HCT116 (cell line): ENCODE data around the gene GFPT2. TPM values are rescaled to one million over a fixed set of nuclear protein-coding genes. Genes with fewer than 3 reads are reported as not detected.

Source experiments
- ATAC-seq: fragments of 200-7000 bp; cut with Tn5 transposase; 2 replicates; pipeline ENCODE4 v1.9.1; 2020; ENCODE audit warnings: mild to moderate bottlenecking, moderate library complexity
- BruUV-seq: library from RNA; stranded (reverse); fragments of 400-500 nt; replicated peaks from 2 replicates; lab custom pipeline; 2021; lab: Mats Ljungman, UMichigan
- CTCF ChIA-PET: fragments of 300-600 bp; sonication (Branson Sonifier 250); formaldehyde crosslinking; loops from one replicate; lab custom pipeline; 2021; ENCODE audit warnings: antibody characterized with exemption; lab: Charles Lee
- POLR2A ChIA-PET: fragments of 300-600, 350-600 bp; sonication (Branson Sonifier 250); formaldehyde crosslinking; loops from one replicate; lab custom pipeline; 2021; ENCODE audit warnings: antibody characterized with exemption; lab: Charles Lee
- RAD21 ChIA-PET, 2 experiments: fragments of 300-600 bp; sonication (Branson Sonifier 250); formaldehyde crosslinking; loops; one replicate each; lab custom pipeline; 2023; ENCODE audit warnings: low total read pairs in 2 of 2; ENCODE audit not compliant: uncharacterized antibody in 2 of 2, unreplicated experiment in 2 of 2, low non-redundant PET in 1 of 2; lab: Charles Lee
- DNase-seq: peaks from one replicate; pipeline ENCODE4 v3.0.0-alpha.2; 2010; ENCODE audit warnings: low read depth, low spot score
- H2AFZ ChIP-seq: fragments of 200-600 bp; shearing (Covaris generic), sonication (generic); 2 replicates; pipeline ENCODE4 v1.6.1; 2017; ENCODE audit warnings: low read depth, mixed run types, mixed read lengths, antibody characterized with exemption, low read length; ENCODE audit not compliant: poor library complexity, severe bottlenecking
- H3K27ac ChIP-seq: 2 replicates; pipeline ENCODE4 v1.5.1; 2012; ENCODE audit warnings: low read depth, low read length
- H3K27me3 ChIP-seq: fragments of 200-600 bp; sonication (generic); 2 replicates; pipeline ENCODE4 v1.6.1; 2016; ENCODE audit warnings: mixed run types, low read length, mixed read lengths; ENCODE audit not compliant: insufficient read depth
- H3K36me3 ChIP-seq, 2 experiments: fragments of 200-500 bp in 1 of 2; fragments of 200-600 bp in 1 of 2; sonication (Bioruptor generic) in 1 of 2; sonication (generic) in 1 of 2; 2 replicates each; pipeline versions ENCODE4 v1.5.1 to v1.6.1; 2014 to 2016; ENCODE audit warnings: low read length in 2 of 2, inconsistent platforms in 1 of 2, mixed read lengths in 1 of 2, mixed run types in 1 of 2; ENCODE audit not compliant: insufficient read depth in 2 of 2, control insufficient read depth in 1 of 2
- H3K4me1 ChIP-seq, 2 experiments: fragments of 200-600 bp in 1 of 2; sonication (generic) in 1 of 2; 2 replicates each; pipeline versions ENCODE4 v1.5.1 to v1.6.1; 2012 to 2017; ENCODE audit warnings: low read length in 2 of 2, inconsistent platforms in 1 of 2, mild to moderate bottlenecking in 1 of 2, mixed read lengths in 1 of 2, mixed run types in 1 of 2, moderate library complexity in 1 of 2; ENCODE audit not compliant: insufficient read depth in 2 of 2, control insufficient read depth in 1 of 2
- H3K4me2 ChIP-seq: fragments of 200-600 bp; sonication (generic); 2 replicates; pipeline ENCODE4 v1.6.1; 2017; ENCODE audit warnings: mixed run types, low read length, mixed read lengths
- H3K4me3 ChIP-seq, 2 experiments: fragments of 200-600 bp in 1 of 2; sonication (generic) in 1 of 2; replicated peaks in 1 of 2; 2 replicates each; pipeline ENCODE4 v1.5.1; 2011 to 2016; ENCODE audit warnings: low read length in 2 of 2, control low read depth in 1 of 2, low read depth in 1 of 2, mild to moderate bottlenecking in 1 of 2, mixed read lengths in 1 of 2, mixed run types in 1 of 2
- H3K79me2 ChIP-seq: fragments of 200-600 bp; sonication (generic); 2 replicates; pipeline ENCODE4 v1.6.1; 2017; ENCODE audit warnings: mild to moderate bottlenecking, mixed run types, low read length, moderate library complexity, mixed read lengths; ENCODE audit not compliant: insufficient read depth
- H3K9ac ChIP-seq: fragments of 200-600 bp; sonication (generic); 2 replicates; pipeline ENCODE4 v1.6.1; 2016; ENCODE audit warnings: low read length, mixed read lengths
- H3K9me2 ChIP-seq: fragments of 200-600 bp; sonication (generic), shearing (Covaris generic); 2 replicates; pipeline ENCODE4 v1.6.1; 2017; ENCODE audit warnings: mixed run types, mild to moderate bottlenecking, moderate library complexity; ENCODE audit not compliant: insufficient read depth
- H3K9me3 ChIP-seq, 2 experiments: fragments of 200-500 bp in 1 of 2; fragments of 200-600 bp in 1 of 2; sonication (Bioruptor generic) in 1 of 2; sonication (generic) in 1 of 2; 2 replicates each; pipeline ENCODE4 v1.6.1; 2014 to 2017; ENCODE audit warnings: low read length in 2 of 2, mixed read lengths in 2 of 2, inconsistent platforms in 1 of 2, low read depth in 1 of 2, mild to moderate bottlenecking in 1 of 2, mixed run types in 1 of 2, moderate library complexity in 1 of 2; ENCODE audit not compliant: control insufficient read depth in 1 of 2, insufficient read depth in 1 of 2
- H4K20me1 ChIP-seq: fragments of 200-600 bp; sonication (generic), shearing (Covaris generic); 2 replicates; pipeline ENCODE4 v1.6.1; 2017; ENCODE audit warnings: mixed run types, mild to moderate bottlenecking, moderate library complexity; ENCODE audit not compliant: insufficient read depth
- CBX3 ChIP-seq: IDR thresholded peaks from 2 replicates; pipeline ENCODE4 v1.6.1; 2012; ENCODE audit warnings: low read depth
- FOSL1 ChIP-seq: IDR thresholded peaks from 2 replicates; pipeline ENCODE4 v1.6.1; 2012; ENCODE audit warnings: low read depth
- POLR2A ChIP-seq: IDR thresholded peaks from 2 replicates; pipeline ENCODE4 v1.7.0; 2011; ENCODE audit warnings: borderline replicate concordance; ENCODE audit not compliant: insufficient read depth, insufficient read length; ENCODE audit errors: extremely low read depth
- SRF ChIP-seq: IDR thresholded peaks from 2 replicates; pipeline ENCODE4 v1.6.1; 2012; ENCODE audit warnings: low read depth
- YY1 ChIP-seq: IDR thresholded peaks from 2 replicates; pipeline ENCODE4 v1.6.1; 2011; ENCODE audit warnings: low read length, low read depth, moderate library complexity, mild to moderate bottlenecking; ENCODE audit not compliant: insufficient replicate concordance; ENCODE audit errors: extremely low read depth
- ZFX ChIP-seq: fragments of 450-650 bp; IDR thresholded peaks from 2 replicates; pipeline ENCODE4 v1.6.1; 2017
- intact Hi-C: fragments of 100-400 bp; cut with micrococcal nuclease; formaldehyde crosslinking; loops from 2 replicates; pipeline ENCODE4 v1.10.0; 2022
- total RNA-seq: library from RNA; stranded (reverse); gene quantifications from one replicate; pipeline ENCODE4 v1.2.1, GENCODE V29; 2021; ENCODE audit not compliant: unreplicated experiment

The GFPT2 gene
- total RNA-seq, 1 experiment from 2014 or later: 16.1 TPM

DNA sequence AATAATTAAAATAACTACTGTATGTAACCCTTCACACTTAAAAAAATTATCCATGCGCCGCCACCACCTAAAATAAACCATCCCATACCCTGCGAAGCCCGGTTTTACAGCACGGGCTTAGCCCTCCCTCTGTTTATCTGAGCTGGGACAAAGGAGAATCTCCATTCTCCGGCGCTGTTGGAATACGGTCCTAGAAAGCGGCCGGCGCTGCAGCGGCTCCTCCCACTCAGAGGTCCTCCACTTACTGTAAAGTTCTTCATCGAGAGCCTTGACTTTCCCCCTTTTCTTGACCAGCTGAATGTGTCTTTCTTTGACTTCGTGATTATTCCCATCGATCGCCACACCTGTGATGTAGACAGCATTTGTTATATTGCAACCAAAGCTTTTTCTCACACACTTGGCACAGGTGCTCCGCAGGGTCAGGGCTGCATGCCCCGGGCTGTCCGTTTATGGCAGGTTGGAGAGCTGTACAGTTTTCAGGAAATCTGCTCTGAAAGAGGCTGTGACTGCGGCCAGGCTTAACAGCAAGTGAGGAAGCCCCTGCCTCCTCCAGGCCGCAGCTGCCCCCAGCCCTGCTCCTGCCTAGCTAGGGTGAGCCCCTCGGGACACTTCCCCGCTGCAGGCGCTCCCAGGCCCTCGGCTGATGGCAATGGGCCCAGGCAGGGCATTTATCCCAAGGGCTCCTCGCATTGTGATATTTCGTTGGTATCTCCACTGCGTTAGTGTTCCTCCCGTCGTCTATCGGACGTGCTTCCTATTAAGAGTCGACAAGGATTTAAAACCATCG lies 16.7 kb downstream of the GFPT2 start (continued):
- TF ChIP-seq CBX3 (no peak), FOSL1 (no peak), SRF (no peak), POLR2A (no peak)

DNA sequence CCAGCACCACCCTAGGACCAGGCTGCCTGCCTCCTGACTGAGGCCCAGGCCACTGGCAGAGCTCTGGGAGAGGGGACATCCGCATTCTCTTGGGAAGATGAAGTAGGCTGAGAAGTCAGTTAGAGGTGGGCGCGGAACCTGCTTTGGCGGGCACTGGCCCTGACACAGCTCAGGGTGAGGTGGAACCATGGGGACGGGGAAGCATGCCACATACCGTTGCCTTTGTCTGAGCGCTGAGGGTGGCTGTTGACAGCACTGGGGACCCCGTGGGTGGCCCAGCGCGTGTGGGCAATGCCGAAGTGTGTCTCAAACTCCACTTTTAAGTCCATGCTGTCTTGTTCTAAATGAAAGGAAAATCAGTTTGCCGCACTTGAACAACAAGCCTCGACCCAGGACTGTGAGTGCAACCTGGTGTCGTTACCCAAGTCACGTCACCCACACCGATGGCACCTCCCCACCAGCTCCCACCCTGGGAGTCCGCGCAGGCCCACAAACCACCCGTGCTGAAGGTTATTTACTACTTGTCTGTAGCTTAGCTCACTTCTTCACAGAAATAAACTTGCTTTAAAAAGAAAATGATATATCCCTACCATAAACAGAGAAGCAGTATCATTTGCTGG lies 17.4 kb downstream of the GFPT2 start:
- RAD21 ChIA-PET: no interaction called here
- H3K79me2 ChIP-seq: no peaks in the 10 kb centered on the region
- peaks cover 36 to 46% of the 10 kb centered on the region in 2 experiments for H3K4me1 ChIP-seq
- no peaks in the 10 kb centered on the region for H3K9me2 ChIP-seq
- no peak overlapping the region for H2AFZ ChIP-seq
- no peak for DNase-seq
- TF ChIP-seq ZFX: no peak
- no peak for TF ChIP-seq SRF
- TF ChIP-seq YY1: no peak
- TF ChIP-seq, all 23 proteins: peak for 0
- POLR2A ChIA-PET: no interaction called here
- no TSS peak for BruUV-seq
- Histone ChIP-seq H4K20me1 (no peaks in the 10 kb centered on the region), H3K9me3 (no peaks in the 10 kb centered on the region), H3K27ac (no peak overlapping the region), H3K36me3 (peaks cover 0 to 2% of the 10 kb centered on the region in 2 experiments; a peak in 2 of 4 replicates), H3K9ac (no peak overlapping the region), H3K27me3 (no peaks in the 10 kb centered on the region), H3K4me2 (no peak overlapping the region), H3K4me3 (no peak overlapping the region)
- intact Hi-C loops: no loop called here
- CTCF ChIA-PET: no interaction called here
- ATAC-seq: no peak
